Measurements from ENCODE around the gene C17orf113.

The C17orf113 gene

GRCh38 chr17:42081516-42082129 is 31.2 kb upstream of the C17orf113 start:
- no peak for TF ChIP-seq GATA3 (IDR thresholded peaks at IDR 0.05; ENCODE audit: low read depth, low read length)
- TF ChIP-seq GATA2 (IDR thresholded peaks at IDR 0.05; ENCODE audit: low read depth, low read length): no peak

GRCh38 chr17:42079541-42079940 is 29.1 kb upstream of the C17orf113 start:
- TF ChIP-seq GATA2 (IDR thresholded peaks at IDR 0.05; ENCODE audit: low read depth, low read length) (no peak), GATA3 (IDR thresholded peaks at IDR 0.05; ENCODE audit: low read depth, low read length) (no peak)

DNA sequence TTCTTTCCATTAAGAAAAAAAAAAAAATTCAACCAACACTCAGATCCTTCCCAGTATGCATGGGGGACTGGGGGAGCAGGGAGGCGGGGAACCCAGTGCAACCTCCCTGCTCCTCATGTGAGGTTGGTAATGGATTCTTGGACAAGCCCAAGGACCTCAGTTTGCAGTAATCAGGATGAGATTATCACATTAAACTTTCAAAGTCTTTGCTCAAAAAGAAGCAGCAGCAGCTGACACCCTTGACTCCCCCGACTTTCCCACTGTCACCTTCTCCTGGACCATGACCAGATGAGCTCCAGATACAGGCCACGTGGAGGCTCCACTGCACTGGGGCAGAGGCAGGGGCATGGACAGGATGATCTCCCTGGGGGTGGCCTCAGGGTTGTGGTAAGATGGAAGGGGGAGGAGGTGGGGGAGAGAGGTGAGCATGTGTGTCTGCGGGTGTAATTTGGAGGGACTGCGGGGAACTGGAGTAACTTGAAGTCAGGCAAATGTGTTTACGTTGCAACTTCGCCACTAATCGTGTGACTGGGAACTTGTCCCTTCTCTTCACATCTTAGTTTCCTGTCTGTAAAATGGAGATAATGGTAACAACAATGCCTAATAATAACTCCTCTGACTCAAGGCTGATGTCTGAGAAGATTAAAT is 28.1 kb upstream of the C17orf113 start:
- TF ChIP-seq GATA2 (IDR thresholded peaks at IDR 0.05; ENCODE audit: low read depth, low read length) (no peak), GATA3 (IDR thresholded peaks at IDR 0.05; ENCODE audit: low read depth, low read length) (no peak)

DNA sequence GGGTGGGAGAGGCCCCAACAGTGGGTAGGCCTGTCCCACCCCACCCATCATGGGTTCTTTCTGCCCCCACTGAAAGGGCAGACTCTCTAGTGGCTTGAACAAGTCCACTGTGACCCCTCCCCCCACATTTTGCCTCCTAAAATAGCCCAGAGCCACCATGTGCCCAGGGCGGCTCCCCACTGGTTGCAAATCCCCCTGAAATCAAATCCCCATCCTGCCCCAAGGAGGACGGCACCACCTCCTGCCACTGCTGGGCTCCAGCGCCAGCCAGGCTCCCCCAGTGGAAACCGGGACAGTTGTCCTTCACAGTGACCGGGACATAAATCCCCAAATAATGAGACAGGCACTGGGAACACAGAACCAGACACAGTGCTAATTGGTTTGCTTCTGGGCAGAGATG is 27.4 kb upstream of the C17orf113 start:
- TF ChIP-seq GATA3 (IDR thresholded peaks at IDR 0.05; ENCODE audit: low read depth, low read length) (no peak), GATA2 (IDR thresholded peaks at IDR 0.05; ENCODE audit: low read depth, low read length) (no peak)

GRCh38 chr17:42076797-42077559 is 26.6 kb upstream of the C17orf113 start:
- TF ChIP-seq GATA2 (IDR thresholded peaks at IDR 0.05; ENCODE audit: low read depth, low read length): no peak
- no peak for TF ChIP-seq GATA3 (IDR thresholded peaks at IDR 0.05; ENCODE audit: low read depth, low read length)

DNA sequence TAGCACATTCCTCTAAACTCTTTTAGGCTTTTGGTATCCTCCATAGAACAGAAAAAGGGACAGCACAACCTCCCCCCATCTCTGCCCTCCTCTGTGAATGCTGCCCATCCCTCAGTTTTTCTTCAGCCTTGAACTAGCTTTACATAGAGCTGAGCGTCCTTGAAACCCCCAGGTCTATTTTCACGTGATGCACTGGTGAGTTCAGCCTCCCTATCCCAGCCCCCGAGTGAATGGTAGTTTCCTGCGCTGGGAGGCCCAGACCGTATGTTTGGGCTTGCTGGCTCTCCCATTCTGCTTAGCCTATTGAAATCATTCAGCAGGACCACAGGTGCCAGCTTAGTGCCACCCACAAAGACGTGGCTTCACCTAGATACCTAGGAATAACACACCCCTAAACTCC is 25.4 kb upstream of the C17orf113 start:
- TF ChIP-seq GATA3 (IDR thresholded peaks at IDR 0.05; ENCODE audit: low read depth, low read length): no peak

- no peak for TF ChIP-seq GATA2 (IDR thresholded peaks at IDR 0.05; ENCODE audit: low read depth, low read length)
- TF ChIP-seq GATA3 (IDR thresholded peaks at IDR 0.05; ENCODE audit: low read depth, low read length): no peak
These were observed 22.2 kb upstream of the C17orf113 start for GRCh38 chr17:42072323-42073187.

DNA sequence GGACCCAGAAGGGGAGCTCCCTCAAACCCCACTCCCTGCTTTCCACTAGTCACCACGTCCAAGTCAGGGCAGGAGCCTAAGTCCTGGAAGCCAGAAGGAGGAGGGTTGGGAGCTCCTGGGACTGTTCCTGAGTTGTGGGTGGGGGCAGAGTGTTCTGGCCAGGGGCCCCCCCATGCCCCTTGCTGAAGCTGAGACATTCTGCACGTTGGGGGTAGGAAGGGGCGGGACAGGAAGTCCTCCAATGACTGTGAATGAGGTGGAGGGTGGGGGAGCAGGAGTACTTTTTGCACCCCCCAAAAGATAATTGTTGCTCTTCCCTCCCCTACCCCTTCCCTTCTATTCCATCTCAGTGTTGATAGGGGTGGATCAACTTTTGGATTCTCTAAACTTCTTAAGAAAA is 21.4 kb upstream of the C17orf113 start:
- TF ChIP-seq GATA2 (IDR thresholded peaks at IDR 0.05; ENCODE audit: low read depth, low read length) (no peak), GATA3 (IDR thresholded peaks at IDR 0.05; ENCODE audit: low read depth, low read length) (no peak)

DNA sequence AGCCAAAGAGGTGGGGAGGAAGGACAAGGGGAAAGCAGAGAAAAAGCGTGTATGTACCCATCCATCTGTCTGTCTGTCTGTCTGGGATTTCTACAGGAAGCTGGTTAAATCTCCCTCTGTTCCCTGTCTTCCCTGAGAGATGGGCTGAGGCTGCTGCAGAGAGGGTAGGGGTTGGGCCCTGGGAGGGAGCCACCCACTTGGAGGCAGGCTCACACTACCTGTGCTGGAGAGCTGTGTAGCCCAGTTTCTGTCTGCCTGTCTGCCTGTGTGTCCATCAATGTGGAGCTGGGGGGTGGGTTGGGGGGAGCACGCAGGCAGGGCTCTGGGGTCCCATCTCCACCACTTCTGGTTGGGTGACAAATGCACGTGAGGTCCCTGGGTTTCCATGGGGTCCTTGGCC is 18.6 kb upstream of the C17orf113 start:
- no peak for TF ChIP-seq GATA3 (IDR thresholded peaks at IDR 0.05; ENCODE audit: low read depth, low read length)
- TF ChIP-seq GATA2 (IDR thresholded peaks at IDR 0.05; ENCODE audit: low read depth, low read length): no peak

DNA sequence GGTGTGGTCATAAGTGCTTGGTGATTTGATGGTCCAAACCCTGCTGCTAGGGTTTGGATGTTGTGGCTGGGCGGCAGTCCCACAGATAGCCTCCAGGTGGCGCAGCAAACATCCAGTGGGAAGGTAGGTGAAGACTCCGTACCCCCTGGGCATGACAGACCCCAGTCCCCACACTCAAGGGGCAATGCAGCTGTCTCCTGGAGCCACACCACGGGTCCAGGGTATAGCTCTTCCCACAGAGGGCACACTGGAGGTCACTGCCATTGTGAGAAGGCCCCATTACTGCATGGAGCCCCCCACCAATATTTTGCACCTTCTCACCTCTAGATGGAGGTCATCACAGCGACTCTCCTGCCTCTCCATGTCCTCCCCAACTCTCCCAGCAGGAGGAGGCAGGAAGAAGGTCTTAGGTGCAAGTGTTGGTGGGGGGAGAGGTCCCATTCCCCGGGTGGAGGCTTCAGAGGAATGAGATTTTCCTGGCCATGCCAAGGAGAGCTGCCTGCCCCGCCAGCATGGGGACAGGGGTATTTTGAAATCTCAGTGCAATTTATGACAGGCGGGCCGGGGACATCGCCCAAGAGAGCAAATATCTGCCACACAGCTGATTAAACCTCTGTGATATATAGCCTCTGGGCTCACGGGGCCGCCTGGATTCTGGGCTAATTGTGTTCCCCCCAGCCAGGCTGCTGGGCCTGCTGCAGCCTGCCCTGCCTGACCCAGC is 17.1 kb upstream of the C17orf113 start:
- TF ChIP-seq GATA2 (IDR thresholded peaks at IDR 0.05; ENCODE audit: low read depth, low read length) (no peak), GATA3 (IDR thresholded peaks at IDR 0.05; ENCODE audit: low read depth, low read length) (no peak)

DNA sequence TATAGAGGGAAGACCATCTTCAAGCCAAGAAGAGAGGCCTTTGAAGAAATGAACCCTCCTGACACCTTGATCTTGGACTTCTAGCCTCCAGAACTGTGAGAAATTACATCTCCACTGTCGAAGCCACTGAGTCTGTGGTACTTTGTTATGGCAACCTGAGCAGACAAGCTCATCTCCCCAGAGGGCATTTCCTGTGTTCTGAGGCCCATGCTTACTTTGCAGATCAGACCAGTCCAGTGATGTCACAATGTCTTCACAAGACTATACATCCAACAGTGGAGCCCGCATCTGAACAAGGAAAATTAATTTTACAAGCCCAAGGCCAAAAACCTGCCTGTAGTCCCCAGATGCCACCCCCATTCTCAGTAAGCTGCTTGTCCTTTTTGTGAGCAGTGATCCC is 14.8 kb upstream of the C17orf113 start:
- TF ChIP-seq GATA3 (IDR thresholded peaks at IDR 0.05; ENCODE audit: low read depth, low read length) (no peak), GATA2 (IDR thresholded peaks at IDR 0.05; ENCODE audit: low read depth, low read length) (no peak)

DNA sequence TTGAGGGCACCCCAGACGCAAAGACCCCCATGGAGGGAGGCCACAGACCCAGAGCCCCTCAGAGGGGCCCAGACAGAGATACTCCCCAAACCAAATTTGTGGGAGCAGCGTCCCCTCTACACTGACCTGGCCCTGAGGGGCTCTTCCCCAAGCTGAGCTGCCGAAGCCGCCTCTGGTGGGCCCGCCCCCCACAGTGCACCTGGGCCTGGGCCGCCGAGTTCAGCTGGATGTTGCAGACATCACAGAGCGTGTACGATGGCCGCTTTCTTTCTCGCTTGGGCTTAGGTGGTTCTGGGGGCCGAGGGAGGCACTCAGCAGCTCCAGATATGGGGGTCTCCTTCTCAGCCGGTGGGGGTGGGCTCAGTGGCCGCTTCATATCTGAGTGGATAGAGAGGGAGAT is 12.3 kb upstream of the C17orf113 start:
- no peak for TF ChIP-seq GATA2 (IDR thresholded peaks at IDR 0.05; ENCODE audit: low read depth, low read length)
- TF ChIP-seq GATA3 (IDR thresholded peaks at IDR 0.05; ENCODE audit: low read depth, low read length): no peak

- TF ChIP-seq GATA3 (IDR thresholded peaks at IDR 0.05; ENCODE audit: low read depth, low read length) (no peak), GATA2 (IDR thresholded peaks at IDR 0.05; ENCODE audit: low read depth, low read length) (no peak)
These were observed 11.5 kb upstream of the C17orf113 start for GRCh38 chr17:42061646-42062487.

Data from SH-SY5Y (cell line).